ENCODE results near the gene POLDIP2. TPM values are rescaled to one million over a fixed set of nuclear protein-coding genes. Genes with fewer than 3 reads are reported as not detected.
A peak's percentile ranks its signal among the peaks of the same experiment; 100 is the strongest.

POLDIP2 gene
- polyA plus RNA-seq, 1 of the 3 experiments (the other 2 are of a cell fraction): 98.1 TPM

DNA sequence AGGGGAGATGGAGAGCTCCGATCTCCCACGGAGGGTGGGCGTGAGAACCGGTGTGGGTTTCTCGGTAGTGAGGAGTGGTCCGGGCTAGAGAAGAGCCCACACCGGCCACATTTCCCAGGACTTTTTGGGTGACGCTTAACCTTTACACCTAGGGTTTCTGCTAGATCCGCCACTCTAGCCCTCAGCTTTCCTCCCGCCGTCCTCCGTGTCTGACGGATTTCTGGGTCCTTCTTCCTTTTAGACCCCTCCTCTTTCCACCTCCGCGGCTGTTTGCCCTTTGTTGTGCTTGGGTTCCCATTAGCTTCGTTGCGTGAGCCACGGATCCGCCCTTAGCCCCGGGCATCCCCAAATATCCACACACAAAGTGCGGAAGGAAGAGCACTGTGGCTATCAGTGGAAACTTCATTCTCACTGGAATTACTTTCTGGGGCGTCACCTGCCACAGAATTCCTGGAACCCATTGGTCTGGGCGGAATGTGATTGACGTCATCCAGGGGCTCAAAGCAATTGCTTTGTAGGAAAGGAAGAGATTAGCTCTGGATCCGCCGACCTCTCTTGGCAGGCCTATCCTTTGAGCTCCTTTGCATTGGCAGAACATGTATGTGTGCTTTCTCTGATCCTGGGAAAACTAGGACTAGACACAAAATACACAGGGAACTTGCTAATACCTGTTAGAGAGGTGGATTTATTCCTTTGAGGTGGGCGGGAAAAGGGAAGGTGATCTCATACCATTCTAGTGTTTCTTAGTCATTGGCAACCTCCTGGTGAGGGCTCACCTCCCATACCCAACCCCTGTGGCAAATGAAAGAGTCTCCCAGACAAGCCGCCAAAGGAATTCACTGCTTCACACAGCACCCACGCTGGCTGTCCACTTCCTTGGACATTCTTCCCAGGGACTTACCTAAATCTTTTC, 21.1 kb downstream of the POLDIP2 start:
- TF ChIP-seq, protein P1, sequence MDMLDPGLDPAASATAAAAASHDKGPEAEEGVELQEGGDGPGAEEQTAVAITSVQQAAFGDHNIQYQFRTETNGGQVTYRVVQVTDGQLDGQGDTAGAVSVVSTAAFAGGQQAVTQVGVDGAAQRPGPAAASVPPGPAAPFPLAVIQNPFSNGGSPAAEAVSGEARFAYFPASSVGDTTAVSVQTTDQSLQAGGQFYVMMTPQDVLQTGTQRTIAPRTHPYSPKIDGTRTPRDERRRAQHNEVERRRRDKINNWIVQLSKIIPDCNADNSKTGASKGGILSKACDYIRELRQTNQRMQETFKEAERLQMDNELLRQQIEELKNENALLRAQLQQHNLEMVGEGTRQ (IDR thresholded peaks at IDR 0.05; ENCODE audit: borderline replicate concordance, low read depth, low read length): no peak
- TF ChIP-seq, protein P2, sequence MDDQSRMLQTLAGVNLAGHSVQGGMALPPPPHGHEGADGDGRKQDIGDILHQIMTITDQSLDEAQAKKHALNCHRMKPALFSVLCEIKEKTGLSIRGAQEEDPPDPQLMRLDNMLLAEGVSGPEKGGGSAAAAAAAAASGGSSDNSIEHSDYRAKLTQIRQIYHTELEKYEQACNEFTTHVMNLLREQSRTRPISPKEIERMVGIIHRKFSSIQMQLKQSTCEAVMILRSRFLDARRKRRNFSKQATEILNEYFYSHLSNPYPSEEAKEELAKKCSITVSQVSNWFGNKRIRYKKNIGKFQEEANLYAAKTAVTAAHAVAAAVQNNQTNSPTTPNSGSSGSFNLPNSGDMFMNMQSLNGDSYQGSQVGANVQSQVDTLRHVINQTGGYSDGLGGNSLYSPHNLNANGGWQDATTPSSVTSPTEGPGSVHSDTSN (IDR thresholded peaks at IDR 0.05): peak; percentile 51
- no peak; the same call in 1 of the 2 replicates for TF ChIP-seq JUND (IDR thresholded peaks at IDR 0.05)
- TF ChIP-seq RXRA (IDR thresholded peaks at IDR 0.05; ENCODE audit: borderline replicate concordance, low read depth): no peak
- TF ChIP-seq TAF1 (IDR thresholded peaks at IDR 0.05; ENCODE audit: borderline replicate concordance, low read depth, low read length): 0 out of 2 replicates have a peak, but pooled peaks have one; percentile 16
- TF ChIP-seq, protein P3, sequence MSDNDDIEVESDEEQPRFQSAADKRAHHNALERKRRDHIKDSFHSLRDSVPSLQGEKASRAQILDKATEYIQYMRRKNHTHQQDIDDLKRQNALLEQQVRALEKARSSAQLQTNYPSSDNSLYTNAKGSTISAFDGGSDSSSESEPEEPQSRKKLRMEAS (IDR thresholded peaks at IDR 0.05; ENCODE audit: low read depth): peak; percentile 34; the same call in 1 of the 2 replicates
- peak; percentile 57; the same call in 1 of the 2 replicates for TF ChIP-seq RCOR1 (IDR thresholded peaks at IDR 0.05; ENCODE audit: low read length)
- no peak for TF ChIP-seq EP300 (IDR thresholded peaks at IDR 0.05; ENCODE audit: borderline replicate concordance in 1 of 2, low read depth in 1 of 2, low read length in 1 of 2)
- 0 out of 2 replicates have a peak, but pooled peaks have one; percentile 23 for TF ChIP-seq SIN3A (IDR thresholded peaks at IDR 0.05; ENCODE audit: borderline replicate concordance, low read depth, low read length)
- peak; percentile 50; the same call in 1 of the 2 replicates for TF ChIP-seq MXI1 (IDR thresholded peaks at IDR 0.05; ENCODE audit: low read depth, low read length)
- no peak for TF ChIP-seq RAD21 (IDR thresholded peaks at IDR 0.05; ENCODE audit: low read length)
- Histone ChIP-seq H3K79me2 (ENCODE audit: insufficient read depth) (peaks cover 94% of the 10 kb centered on the region), H3K4me2 (peak overlapping the region; percentile 82), H3K9me3 (no peaks in the 10 kb centered on the region), H3F3A (replicated peaks; ENCODE audit: insufficient read depth) (peaks cover 19% of the 10 kb centered on the region), H3K4me1 (ENCODE audit: control insufficient read depth in 1 of 2, insufficient read depth in 2 of 2, low read depth in 1 of 2, low read length in 1 of 2) (peaks cover 11 to 21% of the 10 kb centered on the region in 2 experiments; a peak in 3 of 4 replicates), H3K9ac (peak overlapping the region; percentile 90), H3K9me2 (no peaks in the 10 kb centered on the region), H4K20me1 (ENCODE audit: insufficient read depth) (peaks cover 33% of the 10 kb centered on the region; the same call in 1 of the 2 replicates), H3K4me3 (ENCODE audit: low read depth in 2 of 2, low read length in 1 of 2) (peak overlapping the region; percentile 76 to 91), H3K36me3 (replicated peaks in 1 of 2; ENCODE audit: control insufficient read depth in 1 of 2, insufficient read depth in 2 of 2, low read length in 1 of 2) (peaks cover 20 to 28% of the 10 kb centered on the region in 2 experiments), H3K27me3 (ENCODE audit: insufficient read depth) (no peaks in the 10 kb centered on the region), H2AFZ (ENCODE audit: low read depth) (peak overlapping the region; percentile 17; the same call in 1 of the 2 replicates), H3K27ac (ENCODE audit: low read depth in 2 of 2, low read length in 1 of 2) (peak overlapping the region; percentile 85 to 89)
- peak; percentile 75 for DNase-seq
- 7% methylated on average over 22 of the region's 29 CpGs for WGBS (ENCODE audit: low lambda C conversion rate)
- ChIA-PET CTCF (interaction anchor here (0.7 to 3.8 kb wide), 14 partner anchors 10 to 580 kb away, joined by 3 to 19 read pairs (median 4); partner anchors contain the start of genes LYRM9, POLDIP2 and VTN), POLR2A (interaction anchor here (0.9 to 2.3 kb wide), 11 partner anchors 9 to 383 kb away, joined by 3 to 25 read pairs (median 8); partner anchors contain the start of genes POLDIP2, RPL23A, SARM1 and SLC46A1)

All from SK-N-SH (cell line).